Kidney (tissue), 14 donors: ENCODE results near the gene MSLN. TPM values are rescaled to one million over a fixed set of nuclear protein-coding genes. Genes with fewer than 3 reads are reported as not detected.

Experiments used
- DNase-seq, 5 donors: peaks; one replicate each; pipeline ENCODE4 v3.0.0-alpha.2; 2013 to 2020
- FAIRE-seq: peaks from 2 replicates; lab custom pipeline; 2012; peaks lifted over from hg19 to GRCh38; lab: Jason Lieb, UNC
- H3K27ac ChIP-seq, 2 donors: one replicate each; pipeline ENCODE4 v1.7.0; 2013; ENCODE audit warnings: low read depth in 2 of 2, low read length in 2 of 2, inconsistent platforms in 1 of 2
- H3K27me3 ChIP-seq: one replicate; pipeline ENCODE4 v1.7.1; 2013; ENCODE audit warnings: low read length, inconsistent platforms; ENCODE audit not compliant: control insufficient read depth, insufficient read depth
- H3K36me3 ChIP-seq, 3 donors: one replicate each; pipeline versions ENCODE4 v1.7.0 to v1.7.1; 2013; ENCODE audit warnings: low read length in 3 of 3, control low read depth in 1 of 3, inconsistent platforms in 1 of 3; ENCODE audit not compliant: insufficient read depth in 3 of 3, control insufficient read depth in 2 of 3
- H3K4me1 ChIP-seq, 3 donors: one replicate each; pipeline versions ENCODE4 v1.7.0 to v1.7.1; 2013; ENCODE audit warnings: low read length in 3 of 3, inconsistent platforms in 1 of 3, low read depth in 1 of 3; ENCODE audit not compliant: control insufficient read depth in 2 of 3, insufficient read depth in 2 of 3
- H3K4me3 ChIP-seq, 3 donors: one replicate each; pipeline versions ENCODE4 v1.7.0 to v1.8.1; 2013; ENCODE audit warnings: low read length in 3 of 3, control low read depth in 1 of 3, inconsistent platforms in 1 of 3
- H3K9ac ChIP-seq, 3 donors: one replicate each; pipeline versions ENCODE4 v1.7.0 to v1.7.1; 2013; ENCODE audit warnings: low read length in 3 of 3, control low read depth in 1 of 3, inconsistent platforms in 1 of 3
- H3K9me3 ChIP-seq, 3 donors: one replicate each; pipeline versions ENCODE4 v1.7.0 to v1.7.1; 2013; ENCODE audit warnings: low read length in 3 of 3, control low read depth in 1 of 3, inconsistent platforms in 1 of 3; ENCODE audit not compliant: control insufficient read depth in 2 of 3, insufficient read depth in 1 of 3
- CTCF ChIP-seq: IDR thresholded peaks from 3 replicates; pipeline ENCODE4 v1.5.1; 2012; ENCODE audit warnings: mild to moderate bottlenecking, moderate library complexity, borderline replicate concordance; ENCODE audit not compliant: insufficient read depth; ENCODE audit errors: extremely low read depth
- intact Hi-C: fragments of 100-400 bp; cut with DNase I; formaldehyde crosslinking; loops from one replicate; pipeline ENCODE4 v1.11.1; 2022
- polyA plus RNA-seq: library from polyadenylated mRNA; stranded (reverse); fragments of 350-450 nt; fragmentation: Illumina TruSeq; extraction: RNeasy Lipid Tissue Mini Kit (QIAGEN cat#74804); gene quantifications from one replicate; pipeline ENCODE4 v1.2.3, GENCODE V29; 2014; ENCODE audit warnings: low read depth, low replicate concordance; ENCODE audit not compliant: insufficient read depth
- total RNA-seq: library from RNA; stranded (reverse); fragmentation: NEBNext Ultra II Directional; extraction: Animal tissue kit (Norgen Biotek cat#: 25700); gene quantifications from one replicate; pipeline ENCODE4 v1.2.1, GENCODE V29; 2021
- donor health status: control.
- donor health status: control.
- donor health status: control.
- donor health status: control.
- donor health status: control.
- donor health status: DM: yes; HTN: yes; CAD: no.
- donor health status: Normal renal cell carcinoma (clear cell type).

Gene MSLN
- total and polyA plus RNA-seq, 2 donors from 2014 or later = 3.7 to 19.4 TPM

- H3K27me3 ChIP-seq = no peaks in the 10 kb centered on the region
- DNase-seq = no peak
- FAIRE-seq = no peak
- H3K9me3 ChIP-seq = no peaks in the 10 kb centered on the region
- H3K4me3 ChIP-seq = no peak overlapping the region
- peaks cover 0 to 3% (median 0%) of the 10 kb centered on the region in 3 donors for H3K36me3 ChIP-seq
- TF ChIP-seq CTCF = no peak
- no peak overlapping the region for H3K9ac ChIP-seq
- H3K4me1 ChIP-seq = peaks cover 0 to 11% (median 0%) of the 10 kb centered on the region in 3 donors
- H3K27ac ChIP-seq = no peak overlapping the region
- intact Hi-C loops = no loop called here
These were observed 23.5 kb upstream of the MSLN start for GRCh38 chr16:736936-737481.

- H3K27ac ChIP-seq = no peak overlapping the region
These were observed 20.7 kb upstream of the MSLN start for GRCh38 chr16:739560-740458.

GRCh38 chr16:740459-740763, 20.1 kb upstream of the MSLN start:
- peak overlapping the region; percentile 8 to 77 (median 26) for H3K9ac ChIP-seq
- H3K9me3 ChIP-seq = no peaks in the 10 kb centered on the region
- H3K27ac ChIP-seq = peak overlapping the region; percentile 28 to 71
- peaks cover 0 to 3% (median 0%) of the 10 kb centered on the region in 3 donors for H3K36me3 ChIP-seq
- FAIRE-seq = no peak
- DNase-seq = no peak
- intact Hi-C loops = no loop called here
- no peak for TF ChIP-seq CTCF
- no peaks in the 10 kb centered on the region for H3K27me3 ChIP-seq
- H3K4me3 ChIP-seq = peak overlapping the region; percentile 48 to 72 (median 65)
- peaks cover 0 to 11% (median 0%) of the 10 kb centered on the region in 3 donors for H3K4me1 ChIP-seq

More at GRCh38 chr16:739560-740458, 20.7 kb upstream of the MSLN start:
- intact Hi-C loops = no loop called here
- Histone ChIP-seq H3K4me3 (peak overlapping the region; percentile 12 to 72 (median 65)), H3K36me3 (peaks cover 0 to 3% (median 0%) of the 10 kb centered on the region in 3 donors), H3K27me3 (no peaks in the 10 kb centered on the region), H3K9me3 (no peaks in the 10 kb centered on the region), H3K4me1 (peaks cover 0 to 11% (median 0%) of the 10 kb centered on the region in 3 donors), H3K9ac (peak overlapping the region in 2 of 3 donors; percentile 8 to 77)
- no peak for FAIRE-seq
- peak in 1 of 5 donors; percentile 67 for DNase-seq
- no peak for TF ChIP-seq CTCF
